ENCODE data around the gene CLTCL1. TPM values are rescaled to one million over a fixed set of nuclear protein-coding genes. Genes with fewer than 3 reads are reported as not detected.

CLTCL1 gene
- total and polyA plus RNA-seq, 10 donors = 1.0 to 12.4 (median 6.1) TPM

DNA sequence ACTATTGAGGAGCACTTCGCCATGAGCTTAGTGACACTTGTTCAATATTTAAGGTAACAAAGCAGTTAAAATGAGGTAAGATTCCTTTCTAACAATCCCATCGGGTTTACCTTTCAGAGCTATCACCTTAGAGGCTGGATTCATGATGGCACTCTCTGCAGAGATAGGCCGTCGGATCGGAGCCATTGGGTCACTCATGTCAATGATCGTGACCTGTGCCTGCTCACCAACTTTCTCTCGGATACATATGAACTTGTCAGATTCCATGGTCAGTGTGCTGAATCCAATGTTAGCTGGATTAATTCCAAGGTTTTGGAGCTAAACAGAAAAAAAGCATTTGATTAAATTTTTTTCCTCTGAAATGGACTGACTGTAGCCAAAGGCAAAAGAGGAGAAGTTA is 16.0 kb downstream of the CLTCL1 start:
- H3K27ac ChIP-seq = peak overlapping the region in 5 of 8 donors; percentile 2 to 62 (median 39)
- 76 to 94% (median 82%) methylated on average over 7 of the region's 7 CpGs for WGBS, 5 donors

DNA sequence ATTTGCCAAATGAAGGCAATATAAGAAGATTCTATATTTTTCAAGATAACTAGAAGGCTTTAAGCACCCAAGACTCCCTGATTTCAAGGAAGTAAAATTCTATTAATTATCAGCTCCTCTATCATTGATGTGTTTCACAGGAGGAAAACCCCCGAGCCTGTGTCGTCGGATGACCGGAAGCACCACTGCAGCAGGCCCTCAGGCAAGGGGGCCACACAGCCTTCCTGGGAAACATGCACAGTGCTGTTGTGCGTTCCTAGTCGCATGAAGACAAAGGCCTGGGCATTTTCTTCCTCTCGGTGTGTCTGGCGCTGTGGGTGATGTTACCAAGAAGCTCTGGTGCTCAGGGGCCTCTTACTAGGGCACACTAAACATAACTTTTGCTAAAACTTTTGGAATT is 16.4 kb downstream of the CLTCL1 start:
- DNase-seq = no peak
- Histone ChIP-seq H3K4me3 (no peak overlapping the region), H3K36me3 (peaks cover 0 to 12% (median 0%) of the 10 kb centered on the region in 6 donors), H3K27me3 (replicated peaks in 1 of 7) (no peaks in the 10 kb centered on the region), H3K4me1 (peaks cover 0 to 10% (median 0%) of the 10 kb centered on the region in 6 donors), H3K9me3 (no peaks in the 10 kb centered on the region), H3K27ac (peak overlapping the region in 4 of 8 donors; percentile 2 to 62 (median 49))
- intact Hi-C loops (cut with DNase I; ENCODE audit: low total_unique reads) = no loop called here
- TF ChIP-seq, protein P1, sequence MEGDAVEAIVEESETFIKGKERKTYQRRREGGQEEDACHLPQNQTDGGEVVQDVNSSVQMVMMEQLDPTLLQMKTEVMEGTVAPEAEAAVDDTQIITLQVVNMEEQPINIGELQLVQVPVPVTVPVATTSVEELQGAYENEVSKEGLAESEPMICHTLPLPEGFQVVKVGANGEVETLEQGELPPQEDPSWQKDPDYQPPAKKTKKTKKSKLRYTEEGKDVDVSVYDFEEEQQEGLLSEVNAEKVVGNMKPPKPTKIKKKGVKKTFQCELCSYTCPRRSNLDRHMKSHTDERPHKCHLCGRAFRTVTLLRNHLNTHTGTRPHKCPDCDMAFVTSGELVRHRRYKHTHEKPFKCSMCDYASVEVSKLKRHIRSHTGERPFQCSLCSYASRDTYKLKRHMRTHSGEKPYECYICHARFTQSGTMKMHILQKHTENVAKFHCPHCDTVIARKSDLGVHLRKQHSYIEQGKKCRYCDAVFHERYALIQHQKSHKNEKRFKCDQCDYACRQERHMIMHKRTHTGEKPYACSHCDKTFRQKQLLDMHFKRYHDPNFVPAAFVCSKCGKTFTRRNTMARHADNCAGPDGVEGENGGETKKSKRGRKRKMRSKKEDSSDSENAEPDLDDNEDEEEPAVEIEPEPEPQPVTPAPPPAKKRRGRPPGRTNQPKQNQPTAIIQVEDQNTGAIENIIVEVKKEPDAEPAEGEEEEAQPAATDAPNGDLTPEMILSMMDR (IDR thresholded peaks at IDR 0.05 in 8 of 11, conservative IDR thresholded peaks at IDR 0.05 in 3 of 11) = no peak
- no peak for TF ChIP-seq POLR2AphosphoS5 (IDR thresholded peaks at IDR 0.05)
- no peak for TF ChIP-seq POLR2A (IDR thresholded peaks at IDR 0.05)
- WGBS, 5 donors = 92 to 96% (median 95%) methylated on average over 6 to 8 of the region's 8 CpGs

More for the DNA sequence above, 16.0 kb downstream of the CLTCL1 start:
- TF ChIP-seq, protein P1 (IDR thresholded peaks at IDR 0.05 in 8 of 11, conservative IDR thresholded peaks at IDR 0.05 in 3 of 11) = no peak
- TF ChIP-seq POLR2A (IDR thresholded peaks at IDR 0.05) = no peak
- no peak for TF ChIP-seq POLR2AphosphoS5 (IDR thresholded peaks at IDR 0.05)
- Histone ChIP-seq H3K36me3 (peaks cover 0 to 12% (median 0%) of the 10 kb centered on the region in 6 donors), H3K27me3 (replicated peaks in 1 of 7) (no peaks in the 10 kb centered on the region), H3K4me3 (no peak overlapping the region), H3K9me3 (no peaks in the 10 kb centered on the region), H3K4me1 (peaks cover 0 to 10% (median 0%) of the 10 kb centered on the region in 6 donors)
- no peak for DNase-seq
- intact Hi-C loops (cut with DNase I; ENCODE audit: low total_unique reads) = no loop called here

DNA sequence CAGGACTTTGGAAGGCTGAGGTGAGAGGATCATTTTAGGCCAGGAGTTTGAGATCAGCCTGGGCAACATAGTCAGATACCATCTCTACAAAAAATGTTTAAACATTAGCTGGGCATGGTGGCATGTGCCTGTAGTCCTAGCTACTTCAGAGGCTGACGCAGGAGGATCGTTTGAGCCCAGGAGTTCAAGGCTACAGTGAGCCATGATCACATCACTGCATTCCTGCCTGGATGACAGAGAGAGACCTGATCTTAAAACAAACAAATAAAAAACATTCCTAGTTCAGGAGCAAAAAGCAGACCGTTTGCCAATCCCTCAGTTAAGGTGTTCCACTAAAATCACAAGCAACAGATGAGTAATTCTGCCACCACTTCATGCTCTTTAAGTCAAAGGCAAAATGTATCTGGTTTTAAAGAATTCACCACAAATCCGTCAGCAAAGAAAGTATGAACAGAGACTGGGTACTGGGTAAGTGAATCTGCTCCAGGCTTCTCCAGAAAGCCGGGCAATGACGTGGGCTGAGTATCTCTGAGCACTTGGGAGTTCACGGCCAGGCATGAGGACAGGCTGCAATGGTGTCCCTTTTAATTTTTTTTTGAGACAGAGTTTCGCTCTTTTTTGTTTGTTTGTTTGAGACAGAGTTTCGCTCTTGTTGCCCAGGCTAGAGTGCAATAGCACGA is 19.5 kb downstream of the CLTCL1 start:
- Histone ChIP-seq H3K27me3 (replicated peaks in 1 of 7) (no peaks in the 10 kb centered on the region), H3K4me3 (no peak overlapping the region), H3K4me1 (peaks cover 0 to 10% (median 0%) of the 10 kb centered on the region in 6 donors), H3K36me3 (peaks cover 0 to 17% (median 0%) of the 10 kb centered on the region in 6 donors), H3K9me3 (peaks cover 0 to 13% (median 10%) of the 10 kb centered on the region in 8 donors), H3K27ac (no peak overlapping the region)
- 77 to 91% (median 85%) methylated on average over 10 of the region's 10 CpGs for WGBS, 5 donors
- intact Hi-C loops (cut with DNase I; ENCODE audit: low total_unique reads) = no loop called here
- no peak for DNase-seq
- TF ChIP-seq POLR2AphosphoS5 (IDR thresholded peaks at IDR 0.05) (no peak), POLR2A (IDR thresholded peaks at IDR 0.05) (no peak)
- TF ChIP-seq, protein P1 (IDR thresholded peaks at IDR 0.05 in 8 of 11, conservative IDR thresholded peaks at IDR 0.05 in 3 of 11) = no peak

DNA sequence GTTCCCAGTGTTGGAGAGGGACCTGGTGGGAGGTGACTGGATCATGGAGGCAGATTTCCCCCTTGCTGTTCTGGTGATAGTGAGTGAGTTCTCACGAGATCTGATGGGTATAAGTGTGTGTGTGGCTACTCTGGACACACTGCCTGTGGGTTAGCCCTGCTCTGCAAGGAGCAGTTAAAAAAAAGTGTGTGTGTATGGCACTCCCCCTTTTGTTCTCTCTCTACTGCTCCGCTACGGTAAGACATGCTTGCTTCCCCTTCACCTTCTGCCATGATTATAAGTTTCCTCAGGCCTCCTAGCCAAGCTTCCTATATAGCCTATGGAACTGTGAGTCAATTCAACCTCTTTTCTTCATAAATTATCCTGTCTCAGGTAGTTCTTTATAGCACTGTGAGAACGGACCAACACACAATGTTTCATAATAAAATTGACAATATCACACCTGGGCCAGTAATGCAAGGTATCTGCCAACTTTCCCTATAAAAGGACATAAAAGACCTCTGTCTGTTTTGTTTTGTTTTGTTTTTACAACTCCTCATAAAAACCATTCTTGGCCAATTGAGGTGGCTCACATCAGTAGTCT is 20.2 kb downstream of the CLTCL1 start:
- TF ChIP-seq POLR2AphosphoS5 (IDR thresholded peaks at IDR 0.05) (no peak), POLR2A (IDR thresholded peaks at IDR 0.05) (no peak)
- TF ChIP-seq, protein P1 (IDR thresholded peaks at IDR 0.05 in 8 of 11, conservative IDR thresholded peaks at IDR 0.05 in 3 of 11) = no peak
- no peak overlapping the region for H3K4me3 ChIP-seq
- no peaks in the 10 kb centered on the region for H3K27me3 ChIP-seq (replicated peaks in 1 of 7)
- intact Hi-C loops (cut with DNase I; ENCODE audit: low total_unique reads) = no loop called here
- DNase-seq = no peak
- H3K4me1 ChIP-seq = peaks cover 0 to 9% (median 0%) of the 10 kb centered on the region in 6 donors
- peaks cover 0 to 17% (median 0%) of the 10 kb centered on the region in 6 donors for H3K36me3 ChIP-seq
- 75 to 88% (median 83%) methylated on average over 4 of the region's 4 CpGs for WGBS, 5 donors
- H3K9me3 ChIP-seq = peaks cover 3 to 19% (median 16%) of the 10 kb centered on the region in 8 donors
- H3K27ac ChIP-seq = no peak overlapping the region
